ENCODE measurements around the gene SLC13A2.

Gene SLC13A2

DNA sequence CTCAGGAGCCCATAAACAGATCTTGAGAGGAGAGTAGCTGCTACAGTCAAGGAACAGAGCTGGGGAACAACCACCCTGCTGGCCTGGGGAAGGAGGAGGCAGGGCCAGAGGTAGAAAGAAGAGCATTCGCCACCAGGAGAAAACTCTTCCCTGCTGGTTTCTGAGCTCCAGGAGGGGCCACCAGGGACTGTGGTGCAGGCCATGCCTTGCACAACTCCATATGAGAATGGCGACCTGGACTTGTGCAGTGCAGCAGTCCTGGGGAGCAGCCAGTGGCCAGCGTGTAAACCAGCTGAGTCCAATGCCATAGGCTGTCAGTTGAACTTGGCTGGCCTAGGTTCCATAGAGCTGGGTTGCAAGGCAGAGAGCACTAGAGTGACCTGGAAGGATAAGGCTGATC lies 11.6 kb downstream of the SLC13A2 start:
- Histone ChIP-seq H3K4me3 (ENCODE audit: low read depth, low read length) (no peak overlapping the region), H3K4me1 (ENCODE audit: control insufficient read depth, insufficient read depth, low read length) (peaks cover 5% of the 10 kb centered on the region), H3K9ac (ENCODE audit: low read depth, low read length) (no peak overlapping the region), H3K36me3 (ENCODE audit: control insufficient read depth, insufficient read depth, low read length) (no peaks in the 10 kb centered on the region), H3K27me3 (ENCODE audit: control insufficient read depth, insufficient read depth, low read length) (no peaks in the 10 kb centered on the region), H3K9me3 (ENCODE audit: control insufficient read depth, insufficient read depth, low read length) (no peaks in the 10 kb centered on the region)

DNA sequence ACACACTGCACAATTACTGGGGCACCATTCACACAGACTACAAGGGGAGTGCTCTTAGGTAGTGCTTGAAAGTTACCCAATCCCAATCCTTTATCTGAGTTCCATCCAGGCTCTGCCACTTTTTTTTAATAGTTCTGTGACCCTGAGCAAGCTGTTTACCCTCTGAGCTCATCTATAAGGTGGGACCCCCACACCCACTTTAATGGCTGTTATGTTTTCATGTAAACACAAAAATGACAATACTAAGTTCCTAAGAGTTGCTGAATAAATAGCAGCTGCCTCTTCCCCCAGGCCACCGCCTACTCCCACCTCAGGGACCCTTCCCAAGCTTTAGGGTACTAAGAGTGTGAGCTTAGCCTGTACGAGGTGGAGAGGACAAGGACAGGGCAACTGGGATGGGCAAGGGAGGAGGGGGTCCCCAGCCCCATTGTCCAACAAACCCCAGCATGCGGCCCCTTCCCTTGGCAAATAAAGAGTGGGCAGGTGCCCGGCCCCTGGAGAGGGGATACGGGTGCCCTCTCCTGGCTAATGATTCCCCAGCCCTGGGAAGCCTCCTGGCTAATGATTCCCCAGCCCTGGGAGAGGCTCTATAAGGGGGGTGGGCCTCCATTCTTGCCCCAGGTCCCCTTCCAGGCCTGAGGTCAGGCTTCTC lies 14.6 kb downstream of the SLC13A2 start:
- Histone ChIP-seq H3K36me3 (ENCODE audit: control insufficient read depth, insufficient read depth, low read length) (no peaks in the 10 kb centered on the region), H3K27me3 (ENCODE audit: control insufficient read depth, insufficient read depth, low read length) (no peaks in the 10 kb centered on the region), H3K9ac (ENCODE audit: low read depth, low read length) (no peak overlapping the region), H3K4me1 (ENCODE audit: control insufficient read depth, insufficient read depth, low read length) (no peaks in the 10 kb centered on the region), H3K9me3 (ENCODE audit: control insufficient read depth, insufficient read depth, low read length) (no peaks in the 10 kb centered on the region), H3K4me3 (ENCODE audit: low read depth, low read length) (no peak overlapping the region)

DNA sequence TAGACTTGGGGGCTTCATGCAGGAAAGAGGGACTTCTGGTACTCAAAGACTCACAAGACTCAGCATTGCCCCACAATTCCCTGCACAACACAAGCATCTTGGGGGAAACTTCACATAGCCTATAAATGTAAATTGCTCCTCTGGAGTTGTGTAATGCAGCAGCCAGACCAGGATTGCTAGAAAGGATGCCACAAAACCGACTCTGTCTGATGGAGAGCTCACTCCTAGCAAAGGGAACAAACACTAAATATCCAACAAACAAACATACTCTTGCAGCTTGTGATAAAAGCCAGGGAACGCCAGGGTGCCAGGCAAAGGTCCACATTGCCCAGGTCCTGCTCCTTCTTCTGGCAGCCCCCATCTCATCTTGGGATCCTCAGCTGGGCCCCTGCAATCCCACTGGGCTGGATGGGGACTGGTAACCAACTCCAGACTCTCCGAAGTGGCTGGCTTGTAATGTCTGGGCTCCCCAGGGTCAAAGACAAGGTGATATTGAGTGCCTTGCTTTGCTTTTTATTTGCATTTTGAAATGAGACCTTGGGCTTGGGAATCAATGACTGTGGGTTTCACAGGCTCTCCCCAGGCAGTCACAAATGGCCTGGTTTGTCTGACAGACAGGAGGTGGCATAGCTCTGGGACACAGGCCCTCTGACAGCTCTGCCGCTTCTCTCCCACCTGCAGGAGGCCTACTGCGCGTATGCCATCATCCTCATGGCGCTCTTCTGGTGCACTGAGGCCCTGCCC lies 15.3 kb downstream of the SLC13A2 start:
- Histone ChIP-seq H3K4me3 (ENCODE audit: low read depth, low read length) (no peak overlapping the region), H3K36me3 (ENCODE audit: control insufficient read depth, insufficient read depth, low read length) (no peaks in the 10 kb centered on the region), H3K4me1 (ENCODE audit: control insufficient read depth, insufficient read depth, low read length) (no peaks in the 10 kb centered on the region), H3K9me3 (ENCODE audit: control insufficient read depth, insufficient read depth, low read length) (no peaks in the 10 kb centered on the region), H3K27me3 (ENCODE audit: control insufficient read depth, insufficient read depth, low read length) (no peaks in the 10 kb centered on the region), H3K9ac (ENCODE audit: low read depth, low read length) (no peak overlapping the region)

DNA sequence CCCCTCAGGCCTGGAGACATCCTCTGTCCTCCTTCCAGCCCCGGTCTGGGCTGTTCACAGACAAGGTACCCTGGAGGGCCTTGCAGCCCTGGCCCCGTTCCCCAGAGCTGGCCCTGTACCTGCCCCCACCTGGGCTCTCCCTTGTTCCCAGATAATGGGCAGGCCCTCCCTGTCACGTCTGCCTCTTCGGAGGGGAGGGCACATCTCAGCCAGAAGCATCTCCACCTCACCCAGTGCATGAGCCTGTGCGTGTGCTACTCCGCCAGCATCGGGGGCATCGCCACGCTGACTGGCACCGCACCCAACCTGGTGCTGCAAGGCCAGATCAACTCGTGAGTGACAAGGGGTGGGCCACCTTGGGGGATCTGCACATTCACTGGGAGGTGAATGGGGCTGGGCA lies 17.8 kb downstream of the SLC13A2 start:
- Histone ChIP-seq H3K4me1 (ENCODE audit: control insufficient read depth, insufficient read depth, low read length) (no peaks in the 10 kb centered on the region), H3K36me3 (ENCODE audit: control insufficient read depth, insufficient read depth, low read length) (no peaks in the 10 kb centered on the region), H3K9ac (ENCODE audit: low read depth, low read length) (no peak overlapping the region), H3K4me3 (ENCODE audit: low read depth, low read length) (no peak overlapping the region), H3K9me3 (ENCODE audit: control insufficient read depth, insufficient read depth, low read length) (no peaks in the 10 kb centered on the region), H3K27me3 (ENCODE audit: control insufficient read depth, insufficient read depth, low read length) (no peaks in the 10 kb centered on the region)

DNA sequence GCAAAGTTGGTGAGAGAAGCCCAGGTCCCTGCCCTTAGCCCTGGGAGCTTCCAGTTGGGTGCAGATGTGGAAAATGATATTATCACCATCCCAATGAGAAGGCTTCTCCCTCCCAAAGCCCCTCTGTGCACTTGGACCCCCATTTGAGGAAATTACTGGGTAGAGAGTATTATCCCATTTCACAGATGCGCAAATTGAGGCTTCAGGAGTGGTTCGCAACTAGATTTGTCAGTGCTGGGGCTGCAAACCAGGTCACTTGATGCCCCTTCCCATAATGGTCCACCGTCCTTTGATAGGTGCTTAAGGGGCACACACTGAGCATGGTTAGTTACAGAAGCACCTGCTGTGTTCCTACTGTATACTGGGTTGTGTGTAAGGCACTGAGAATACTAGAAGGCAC lies 18.4 kb downstream of the SLC13A2 start:
- Histone ChIP-seq H3K9me3 (ENCODE audit: control insufficient read depth, insufficient read depth, low read length) (no peaks in the 10 kb centered on the region), H3K9ac (ENCODE audit: low read depth, low read length) (no peak overlapping the region), H3K4me3 (ENCODE audit: low read depth, low read length) (no peak overlapping the region), H3K4me1 (ENCODE audit: control insufficient read depth, insufficient read depth, low read length) (no peaks in the 10 kb centered on the region), H3K27me3 (ENCODE audit: control insufficient read depth, insufficient read depth, low read length) (no peaks in the 10 kb centered on the region), H3K36me3 (ENCODE audit: control insufficient read depth, insufficient read depth, low read length) (no peaks in the 10 kb centered on the region)

DNA sequence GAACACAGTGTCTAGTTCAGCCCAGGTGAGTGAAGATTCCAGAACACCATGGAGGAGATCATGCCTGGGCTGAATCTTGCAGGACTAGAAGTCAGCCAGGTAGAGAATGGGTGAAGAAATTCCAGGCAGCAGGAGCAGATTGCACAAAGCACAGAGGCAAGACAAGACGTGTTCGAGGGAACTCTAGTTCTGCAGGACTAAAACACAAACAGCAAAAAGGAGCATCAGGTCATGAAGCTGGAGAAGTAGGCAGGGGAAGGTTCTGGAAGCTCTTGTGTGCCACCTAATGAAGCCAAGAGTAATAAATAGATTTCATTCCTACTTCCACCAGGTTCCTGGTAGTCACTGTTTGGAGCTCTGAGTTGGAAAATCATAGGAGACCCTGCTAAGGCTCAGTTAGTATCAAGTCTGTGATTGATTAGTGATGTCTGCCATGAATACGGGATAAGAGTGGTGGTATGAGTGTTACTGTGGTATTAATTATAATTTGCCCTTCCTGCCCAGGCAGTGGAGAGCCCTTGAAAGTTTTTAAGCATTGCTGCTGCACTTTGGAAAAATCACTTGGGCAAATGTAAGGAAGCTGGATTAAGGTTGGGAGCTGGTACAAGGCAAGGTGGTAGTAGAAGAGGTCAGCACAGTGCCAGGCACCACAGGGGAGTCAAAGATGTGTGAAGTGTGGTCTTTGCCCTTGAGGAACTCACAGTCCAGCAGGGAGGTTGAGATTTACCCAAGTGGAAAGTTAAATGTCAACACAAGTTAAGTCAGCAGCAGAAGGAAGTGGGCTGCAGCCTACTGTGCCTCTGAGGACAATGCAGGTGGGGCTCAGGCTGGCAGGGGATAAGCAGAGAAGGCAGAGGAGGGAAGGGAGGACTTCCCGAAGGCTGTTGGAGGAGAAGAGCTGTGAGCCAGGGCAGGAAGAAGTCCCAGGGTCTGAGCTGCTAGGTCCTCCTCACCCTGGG lies 19.2 kb downstream of the SLC13A2 start:
- Histone ChIP-seq H3K4me3 (ENCODE audit: low read depth, low read length) (no peak overlapping the region), H3K9me3 (ENCODE audit: control insufficient read depth, insufficient read depth, low read length) (no peaks in the 10 kb centered on the region), H3K4me1 (ENCODE audit: control insufficient read depth, insufficient read depth, low read length) (no peaks in the 10 kb centered on the region), H3K27me3 (ENCODE audit: control insufficient read depth, insufficient read depth, low read length) (no peaks in the 10 kb centered on the region), H3K9ac (ENCODE audit: low read depth, low read length) (no peak overlapping the region), H3K36me3 (ENCODE audit: control insufficient read depth, insufficient read depth, low read length) (no peaks in the 10 kb centered on the region)

DNA sequence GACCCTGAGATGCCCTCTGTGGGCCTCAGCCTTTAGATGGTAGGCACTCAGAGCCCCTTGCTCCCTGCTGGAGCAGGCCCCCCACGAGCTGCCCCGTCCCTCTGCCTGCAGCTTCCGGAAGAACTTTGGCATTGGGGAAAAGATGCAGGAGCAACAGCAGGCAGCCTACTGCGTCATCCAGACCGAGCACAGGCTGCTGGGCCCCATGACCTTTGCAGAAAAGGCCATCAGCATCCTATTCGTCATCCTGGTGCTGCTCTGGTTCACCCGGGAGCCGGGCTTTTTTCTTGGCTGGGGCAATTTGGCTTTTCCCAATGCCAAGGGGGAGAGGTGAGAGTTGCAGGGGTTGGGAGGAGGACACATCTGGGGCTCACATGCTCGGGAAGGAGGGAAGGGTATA lies 20.0 kb downstream of the SLC13A2 start:
- H3K27me3 ChIP-seq (ENCODE audit: control insufficient read depth, insufficient read depth, low read length): no peaks in the 10 kb centered on the region
- H3K36me3 ChIP-seq (ENCODE audit: control insufficient read depth, insufficient read depth, low read length): no peaks in the 10 kb centered on the region

DNA sequence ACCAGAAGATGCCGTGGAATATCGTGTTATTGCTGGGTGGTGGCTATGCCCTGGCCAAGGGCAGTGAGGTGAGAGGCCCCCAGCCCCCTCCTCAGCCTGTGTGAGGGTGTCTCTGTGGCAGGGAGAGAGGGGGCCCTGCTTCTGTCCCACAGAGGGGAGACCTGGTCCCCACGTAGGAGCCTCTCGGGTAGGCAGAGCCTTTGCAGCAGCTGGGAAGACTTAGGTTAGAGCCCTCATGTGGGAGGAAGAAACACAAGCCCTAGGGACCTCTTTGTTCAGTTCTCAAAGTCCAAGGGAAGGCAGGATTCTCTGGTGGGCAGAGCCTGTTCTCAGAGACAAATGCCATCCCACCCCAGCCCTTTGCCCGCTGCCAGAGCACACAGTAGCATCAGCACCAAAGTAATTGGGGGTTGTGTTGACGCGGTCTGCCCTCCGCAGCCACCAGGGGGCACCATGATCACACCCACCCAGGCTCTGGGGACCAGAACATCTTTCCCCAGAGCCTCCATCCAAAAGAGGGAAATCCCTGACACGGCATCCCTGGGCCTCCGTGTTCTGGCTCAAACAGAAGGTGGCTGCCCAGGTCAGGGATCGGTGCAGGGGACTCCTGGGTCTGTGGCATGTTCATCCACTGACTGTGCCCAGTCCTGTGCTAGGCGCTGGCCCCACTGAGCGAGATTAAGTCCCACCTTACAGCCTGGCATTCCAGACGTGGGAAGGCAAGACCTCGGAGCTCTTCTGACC lies 21.2 kb downstream of the SLC13A2 start:
- Histone ChIP-seq H3K9me3 (ENCODE audit: control insufficient read depth, insufficient read depth, low read length) (no peaks in the 10 kb centered on the region), H3K9ac (ENCODE audit: low read depth, low read length) (no peak overlapping the region), H3K4me1 (ENCODE audit: control insufficient read depth, insufficient read depth, low read length) (no peaks in the 10 kb centered on the region), H3K27me3 (ENCODE audit: control insufficient read depth, insufficient read depth, low read length) (no peaks in the 10 kb centered on the region), H3K4me3 (ENCODE audit: low read depth, low read length) (no peak overlapping the region), H3K36me3 (ENCODE audit: control insufficient read depth, insufficient read depth, low read length) (no peaks in the 10 kb centered on the region)

More for the DNA sequence above, 20.0 kb downstream of the SLC13A2 start:
- H3K4me1 ChIP-seq (ENCODE audit: control insufficient read depth, insufficient read depth, low read length): no peaks in the 10 kb centered on the region
- no peak overlapping the region for H3K9ac ChIP-seq (ENCODE audit: low read depth, low read length)
- H3K9me3 ChIP-seq (ENCODE audit: control insufficient read depth, insufficient read depth, low read length): no peaks in the 10 kb centered on the region
- no peak overlapping the region for H3K4me3 ChIP-seq (ENCODE audit: low read depth, low read length)

DNA sequence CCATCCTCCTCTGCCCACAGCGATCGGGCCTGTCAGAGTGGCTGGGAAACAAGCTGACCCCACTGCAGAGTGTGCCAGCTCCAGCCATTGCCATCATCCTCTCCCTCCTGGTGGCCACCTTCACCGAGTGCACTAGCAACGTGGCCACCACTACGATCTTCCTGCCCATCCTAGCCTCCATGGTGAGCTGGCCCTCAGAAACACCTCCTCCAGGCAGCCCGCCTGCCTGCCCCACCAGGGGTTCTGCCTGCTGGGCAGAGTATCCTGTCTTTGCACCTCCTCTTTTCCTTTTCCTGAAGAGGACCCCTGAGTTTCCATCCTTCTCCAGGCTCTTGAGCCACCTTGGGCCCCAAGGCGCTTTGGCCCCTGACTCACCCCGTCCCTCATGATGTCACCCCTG lies 22.2 kb downstream of the SLC13A2 start:
- Histone ChIP-seq H3K27me3 (ENCODE audit: control insufficient read depth, insufficient read depth, low read length) (no peaks in the 10 kb centered on the region), H3K4me3 (ENCODE audit: low read depth, low read length) (no peak overlapping the region), H3K4me1 (ENCODE audit: control insufficient read depth, insufficient read depth, low read length) (peaks cover under 1% of the 10 kb centered on the region), H3K36me3 (ENCODE audit: control insufficient read depth, insufficient read depth, low read length) (no peaks in the 10 kb centered on the region), H3K9ac (ENCODE audit: low read depth, low read length) (no peak overlapping the region), H3K9me3 (ENCODE audit: control insufficient read depth, insufficient read depth, low read length) (no peaks in the 10 kb centered on the region)

DNA sequence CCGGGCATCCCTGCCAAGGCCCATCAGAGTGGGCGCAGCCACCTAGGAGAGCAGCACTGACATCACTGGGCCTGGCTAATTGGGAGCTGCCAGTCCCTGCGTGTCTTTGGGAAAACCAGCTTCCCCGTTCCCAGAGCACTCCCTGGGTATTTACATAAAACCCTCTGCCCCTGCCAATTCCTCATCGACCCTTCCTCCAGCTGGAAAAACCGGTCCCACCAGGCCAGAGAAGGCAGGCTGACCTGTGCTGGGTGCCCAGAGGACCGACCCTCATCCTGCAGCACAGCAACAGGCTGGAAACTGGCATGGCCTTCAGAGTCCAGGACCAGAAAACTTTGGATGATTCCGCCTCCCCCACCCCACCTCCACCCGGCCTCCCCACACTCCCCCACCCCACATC lies 24.5 kb downstream of the SLC13A2 start:
- Histone ChIP-seq H3K4me1 (ENCODE audit: control insufficient read depth, insufficient read depth, low read length) (peaks cover 2% of the 10 kb centered on the region), H3K27me3 (ENCODE audit: control insufficient read depth, insufficient read depth, low read length) (no peaks in the 10 kb centered on the region), H3K4me3 (ENCODE audit: low read depth, low read length) (no peak overlapping the region), H3K36me3 (ENCODE audit: control insufficient read depth, insufficient read depth, low read length) (no peaks in the 10 kb centered on the region), H3K9me3 (ENCODE audit: control insufficient read depth, insufficient read depth, low read length) (no peaks in the 10 kb centered on the region), H3K9ac (ENCODE audit: low read depth, low read length) (no peak overlapping the region)

DNA sequence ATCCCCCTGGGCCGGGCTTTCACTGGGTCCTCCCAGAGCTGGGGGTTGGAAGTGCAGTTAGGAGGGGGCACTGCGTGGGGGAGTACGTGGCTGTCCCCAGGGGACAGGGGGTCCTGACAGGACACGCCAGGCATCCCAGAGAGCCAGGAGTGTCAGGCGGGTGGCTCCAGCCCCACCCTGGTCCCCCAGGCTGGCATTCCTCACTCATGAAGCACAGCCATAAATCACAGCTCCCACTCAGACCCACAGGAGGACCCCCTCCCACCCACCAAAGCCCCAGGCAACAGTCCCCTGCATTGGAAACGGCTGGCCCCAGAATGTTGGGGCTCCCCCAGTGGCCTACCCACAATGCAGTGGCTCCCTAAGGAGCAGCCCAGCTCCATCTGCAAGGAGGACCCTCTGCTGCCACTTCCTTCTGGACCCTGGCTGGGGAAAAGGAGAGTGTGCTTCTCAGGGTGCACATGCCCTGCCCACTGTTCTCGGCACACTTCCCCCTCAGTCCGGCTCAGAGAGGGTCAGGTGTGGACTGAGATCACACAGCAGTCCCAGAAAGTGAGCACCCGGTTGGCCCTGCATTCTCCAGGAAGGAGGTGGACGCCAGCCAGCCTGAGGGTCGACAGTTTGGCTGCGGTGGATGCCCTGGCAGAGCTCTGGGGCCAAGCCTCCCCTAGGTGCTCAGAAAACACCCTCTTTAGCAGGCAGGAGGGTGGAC lies 25.4 kb downstream of the SLC13A2 start:
- no peak overlapping the region for H3K9ac ChIP-seq (ENCODE audit: low read depth, low read length)

More for the DNA sequence above, 25.4 kb downstream of the SLC13A2 start:
- H3K9me3 ChIP-seq (ENCODE audit: control insufficient read depth, insufficient read depth, low read length): no peaks in the 10 kb centered on the region
- no peaks in the 10 kb centered on the region for H3K36me3 ChIP-seq (ENCODE audit: control insufficient read depth, insufficient read depth, low read length)
- no peak overlapping the region for H3K4me3 ChIP-seq (ENCODE audit: low read depth, low read length)
- H3K4me1 ChIP-seq (ENCODE audit: control insufficient read depth, insufficient read depth, low read length): peaks cover 2% of the 10 kb centered on the region
- H3K27me3 ChIP-seq (ENCODE audit: control insufficient read depth, insufficient read depth, low read length): no peaks in the 10 kb centered on the region

Measured in iPS-15b (cell line).